ENCODE results near the gene GPS2.

GPS2 gene

GRCh38 chr17:7308625-7309433 is 6.3 kb downstream of the GPS2 start:
- peaks cover 30% of the 10 kb centered on the region for H3K36me3 ChIP-seq (ENCODE audit: control insufficient read depth, insufficient read depth, low read length)
- peak overlapping the region; percentile 99 for H3K4me3 ChIP-seq (ENCODE audit: low read length)
- no peaks in the 10 kb centered on the region for H3K27me3 ChIP-seq (ENCODE audit: control insufficient read depth, insufficient read depth, low read length)
- no CpG with 5 or more reads among the region's 14 CpGs for WGBS (ENCODE audit: insufficient coverage, insufficient read length)
- DNase-seq (ENCODE audit: low read depth, low spot score) = no peak
- no peaks in the 10 kb centered on the region for H3K4me1 ChIP-seq (ENCODE audit: control insufficient read depth, insufficient read depth, low read length)
- H3K9me3 ChIP-seq (ENCODE audit: control insufficient read depth, insufficient read depth, low read length) = no peaks in the 10 kb centered on the region
- H3K27ac ChIP-seq (ENCODE audit: low read length) = no peak overlapping the region

GRCh38 chr17:7307686-7308624 is 7.2 kb downstream of the GPS2 start:
- Histone ChIP-seq H3K4me3 (ENCODE audit: low read length) (peak overlapping the region; percentile 99), H3K9me3 (ENCODE audit: control insufficient read depth, insufficient read depth, low read length) (no peaks in the 10 kb centered on the region), H3K27ac (ENCODE audit: low read length) (no peak overlapping the region), H3K27me3 (ENCODE audit: control insufficient read depth, insufficient read depth, low read length) (no peaks in the 10 kb centered on the region), H3K4me1 (ENCODE audit: control insufficient read depth, insufficient read depth, low read length) (no peaks in the 10 kb centered on the region), H3K36me3 (ENCODE audit: control insufficient read depth, insufficient read depth, low read length) (peaks cover 27% of the 10 kb centered on the region)
- DNase-seq (ENCODE audit: low read depth, low spot score) = no peak
- no CpG with 5 or more reads among the region's 104 CpGs for WGBS (ENCODE audit: insufficient coverage, insufficient read length)

- Histone ChIP-seq H3K36me3 (ENCODE audit: control insufficient read depth, insufficient read depth, low read length) (peaks cover 22% of the 10 kb centered on the region), H3K4me1 (ENCODE audit: control insufficient read depth, insufficient read depth, low read length) (no peaks in the 10 kb centered on the region), H3K4me3 (ENCODE audit: low read length) (peak within 1 kb of the TSS; percentile 99), H3K27me3 (ENCODE audit: control insufficient read depth, insufficient read depth, low read length) (no peaks in the 10 kb centered on the region), H3K27ac (ENCODE audit: low read length) (no peak within 1 kb of the TSS), H3K9me3 (ENCODE audit: control insufficient read depth, insufficient read depth, low read length) (no peaks in the 10 kb centered on the region)
- WGBS (ENCODE audit: insufficient coverage, insufficient read length) = no CpG with 5 or more reads among the region's 64 CpGs
- peak; percentile 99 for DNase-seq (ENCODE audit: low read depth, low spot score)
Observed at GRCh38 chr17:7306911-7307685, 8.1 kb downstream of the GPS2 start, which contains the start of gene EIF5A. Gene EIF5A (plus strand): TSS chr17:7307628. CDS start chr17:7309636, 2,008 bp downstream.

- no peaks in the 10 kb centered on the region for H3K4me1 ChIP-seq (ENCODE audit: control insufficient read depth, insufficient read depth, low read length)
- no peak overlapping the region for H3K27ac ChIP-seq (ENCODE audit: low read length)
- no peaks in the 10 kb centered on the region for H3K9me3 ChIP-seq (ENCODE audit: control insufficient read depth, insufficient read depth, low read length)
- no peak for DNase-seq (ENCODE audit: low read depth, low spot score)
- H3K4me3 ChIP-seq (ENCODE audit: low read length) = no peak overlapping the region
- WGBS (ENCODE audit: insufficient coverage, insufficient read length) = no CpG with 5 or more reads among the region's 7 CpGs
- no peaks in the 10 kb centered on the region for H3K36me3 ChIP-seq (ENCODE audit: control insufficient read depth, insufficient read depth, low read length)
- H3K27me3 ChIP-seq (ENCODE audit: control insufficient read depth, insufficient read depth, low read length) = no peaks in the 10 kb centered on the region
Observed at GRCh38 chr17:7304179-7304578, 11.0 kb downstream of the GPS2 start.

- peak; percentile 82 for DNase-seq (ENCODE audit: low read depth, low spot score)
- Histone ChIP-seq H3K36me3 (ENCODE audit: control insufficient read depth, insufficient read depth, low read length) (no peaks in the 10 kb centered on the region), H3K27ac (ENCODE audit: low read length) (no peak overlapping the region), H3K27me3 (ENCODE audit: control insufficient read depth, insufficient read depth, low read length) (peaks cover 2% of the 10 kb centered on the region; the same call in 1 of the 2 replicates), H3K9me3 (ENCODE audit: control insufficient read depth, insufficient read depth, low read length) (no peaks in the 10 kb centered on the region), H3K4me3 (ENCODE audit: low read length) (no peak overlapping the region), H3K4me1 (ENCODE audit: control insufficient read depth, insufficient read depth, low read length) (peaks cover 2% of the 10 kb centered on the region; the same call in 1 of the 2 replicates)
- WGBS (ENCODE audit: insufficient coverage, insufficient read length) = no CpG with 5 or more reads among the region's 51 CpGs
Observed at GRCh38 chr17:7296189-7296861, 18.8 kb downstream of the GPS2 start.

- H3K27me3 ChIP-seq (ENCODE audit: control insufficient read depth, insufficient read depth, low read length) = peaks cover 2% of the 10 kb centered on the region; the same call in 1 of the 2 replicates
- H3K27ac ChIP-seq (ENCODE audit: low read length) = no peak overlapping the region
- no peaks in the 10 kb centered on the region for H3K36me3 ChIP-seq (ENCODE audit: control insufficient read depth, insufficient read depth, low read length)
- no peaks in the 10 kb centered on the region for H3K9me3 ChIP-seq (ENCODE audit: control insufficient read depth, insufficient read depth, low read length)
- peaks cover 2% of the 10 kb centered on the region; the same call in 1 of the 2 replicates for H3K4me1 ChIP-seq (ENCODE audit: control insufficient read depth, insufficient read depth, low read length)
- H3K4me3 ChIP-seq (ENCODE audit: low read length) = no peak overlapping the region; the same call in 1 of the 2 replicates
- WGBS (ENCODE audit: insufficient coverage, insufficient read length) = no CpG with 5 or more reads among the region's 42 CpGs
- no peak for DNase-seq (ENCODE audit: low read depth, low spot score)
Observed at GRCh38 chr17:7295230-7296180, 19.7 kb downstream of the GPS2 start.

GRCh38 chr17:7294614-7295153 is 20.5 kb downstream of the GPS2 start, which contains the start of gene YBX2:
Gene YBX2 (minus strand): TSS chr17:7294639. CDS start chr17:7294500, 139 bp downstream.
- Histone ChIP-seq H3K4me1 (ENCODE audit: control insufficient read depth, insufficient read depth, low read length) (peaks cover 2% of the 10 kb centered on the region; the same call in 1 of the 2 replicates), H3K4me3 (ENCODE audit: low read length) (peak within 1 kb of the TSS; percentile 65), H3K27me3 (ENCODE audit: control insufficient read depth, insufficient read depth, low read length) (peaks cover 2% of the 10 kb centered on the region; the same call in 1 of the 2 replicates), H3K27ac (ENCODE audit: low read length) (no peak within 1 kb of the TSS), H3K9me3 (ENCODE audit: control insufficient read depth, insufficient read depth, low read length) (no peaks in the 10 kb centered on the region), H3K36me3 (ENCODE audit: control insufficient read depth, insufficient read depth, low read length) (no peaks in the 10 kb centered on the region)
- no CpG with 5 or more reads among the region's 57 CpGs for WGBS (ENCODE audit: insufficient coverage, insufficient read length)
- DNase-seq (ENCODE audit: low read depth, low spot score) = peak; percentile 91

- Histone ChIP-seq H3K4me1 (ENCODE audit: control insufficient read depth, insufficient read depth, low read length) (peaks cover 3% of the 10 kb centered on the region), H3K27me3 (ENCODE audit: control insufficient read depth, insufficient read depth, low read length) (peaks cover 2% of the 10 kb centered on the region; the same call in 1 of the 2 replicates), H3K36me3 (ENCODE audit: control insufficient read depth, insufficient read depth, low read length) (no peaks in the 10 kb centered on the region), H3K9me3 (ENCODE audit: control insufficient read depth, insufficient read depth, low read length) (no peaks in the 10 kb centered on the region), H3K27ac (ENCODE audit: low read length) (no peak overlapping the region), H3K4me3 (ENCODE audit: low read length) (peak overlapping the region; percentile 65; the same call in 1 of the 2 replicates)
- WGBS (ENCODE audit: insufficient coverage, insufficient read length) = no CpG with 5 or more reads among the region's 75 CpGs
- DNase-seq (ENCODE audit: low read depth, low spot score) = no peak
Observed at GRCh38 chr17:7293816-7294613, 21.1 kb downstream of the GPS2 start.
